Kidney (tissue), 14 donors: ENCODE data around the gene PPCDC. TPM values are rescaled to one million over a fixed set of nuclear protein-coding genes. Genes with fewer than 3 reads are reported as not detected.

ENCODE experiments used
- DNase-seq, 5 donors: peaks; one replicate each; pipeline ENCODE4 v3.0.0-alpha.2; 2013 to 2020
- FAIRE-seq: peaks from 2 replicates; lab custom pipeline; 2012; peaks lifted over from hg19 to GRCh38; lab: Jason Lieb, UNC
- H3K27ac ChIP-seq, 2 donors: one replicate each; pipeline ENCODE4 v1.7.0; 2013; ENCODE audit warnings: low read depth in 2 of 2, low read length in 2 of 2, inconsistent platforms in 1 of 2
- H3K27me3 ChIP-seq: one replicate; pipeline ENCODE4 v1.7.1; 2013; ENCODE audit warnings: low read length, inconsistent platforms; ENCODE audit not compliant: control insufficient read depth, insufficient read depth
- H3K36me3 ChIP-seq, 3 donors: one replicate each; pipeline versions ENCODE4 v1.7.0 to v1.7.1; 2013; ENCODE audit warnings: low read length in 3 of 3, control low read depth in 1 of 3, inconsistent platforms in 1 of 3; ENCODE audit not compliant: insufficient read depth in 3 of 3, control insufficient read depth in 2 of 3
- H3K4me1 ChIP-seq, 3 donors: one replicate each; pipeline versions ENCODE4 v1.7.0 to v1.7.1; 2013; ENCODE audit warnings: low read length in 3 of 3, inconsistent platforms in 1 of 3, low read depth in 1 of 3; ENCODE audit not compliant: control insufficient read depth in 2 of 3, insufficient read depth in 2 of 3
- H3K4me3 ChIP-seq, 3 donors: one replicate each; pipeline versions ENCODE4 v1.7.0 to v1.8.1; 2013; ENCODE audit warnings: low read length in 3 of 3, control low read depth in 1 of 3, inconsistent platforms in 1 of 3
- H3K9ac ChIP-seq, 3 donors: one replicate each; pipeline versions ENCODE4 v1.7.0 to v1.7.1; 2013; ENCODE audit warnings: low read length in 3 of 3, control low read depth in 1 of 3, inconsistent platforms in 1 of 3
- H3K9me3 ChIP-seq, 3 donors: one replicate each; pipeline versions ENCODE4 v1.7.0 to v1.7.1; 2013; ENCODE audit warnings: low read length in 3 of 3, control low read depth in 1 of 3, inconsistent platforms in 1 of 3; ENCODE audit not compliant: control insufficient read depth in 2 of 3, insufficient read depth in 1 of 3
- CTCF ChIP-seq: IDR thresholded peaks from 3 replicates; pipeline ENCODE4 v1.5.1; 2012; ENCODE audit warnings: mild to moderate bottlenecking, moderate library complexity, borderline replicate concordance; ENCODE audit not compliant: insufficient read depth; ENCODE audit errors: extremely low read depth
- intact Hi-C: fragments of 100-400 bp; cut with DNase I; formaldehyde crosslinking; loops from one replicate; pipeline ENCODE4 v1.11.1; 2022
- polyA plus RNA-seq: library from polyadenylated mRNA; stranded (reverse); fragments of 350-450 nt; fragmentation: Illumina TruSeq; extraction: RNeasy Lipid Tissue Mini Kit (QIAGEN cat#74804); gene quantifications from one replicate; pipeline ENCODE4 v1.2.3, GENCODE V29; 2014; ENCODE audit warnings: low read depth, low replicate concordance; ENCODE audit not compliant: insufficient read depth
- total RNA-seq: library from RNA; stranded (reverse); fragmentation: NEBNext Ultra II Directional; extraction: Animal tissue kit (Norgen Biotek cat#: 25700); gene quantifications from one replicate; pipeline ENCODE4 v1.2.1, GENCODE V29; 2021
- donor health status: control.
- donor health status: control.
- donor health status: control.
- donor health status: control.
- donor health status: control.
- donor health status: DM: yes; HTN: yes; CAD: no.
- donor health status: Normal renal cell carcinoma (clear cell type).

Gene PPCDC
- total and polyA plus RNA-seq, 2 donors from 2014 or later = 16.3 to 25.3 TPM

- FAIRE-seq = no peak
- intact Hi-C loops = no loop called here
- H3K4me1 ChIP-seq = no peaks in the 10 kb centered on the region
- H3K27me3 ChIP-seq = no peaks in the 10 kb centered on the region
- no peak overlapping the region for H3K9ac ChIP-seq
- H3K4me3 ChIP-seq = no peak overlapping the region
- no peak overlapping the region for H3K27ac ChIP-seq
- H3K36me3 ChIP-seq = no peaks in the 10 kb centered on the region
- DNase-seq = no peak
- H3K9me3 ChIP-seq = no peaks in the 10 kb centered on the region
- no peak for TF ChIP-seq CTCF
These were observed 45.3 kb upstream of the PPCDC start for GRCh38 chr15:74978077-74978476.

- no peak overlapping the region for H3K9ac ChIP-seq
- no peaks in the 10 kb centered on the region for H3K36me3 ChIP-seq
- intact Hi-C loops = no loop called here
- FAIRE-seq (no peak), DNase-seq (no peak)
- H3K9me3 ChIP-seq = no peaks in the 10 kb centered on the region
- H3K4me1 ChIP-seq = no peaks in the 10 kb centered on the region
- no peak overlapping the region for H3K4me3 ChIP-seq
- no peaks in the 10 kb centered on the region for H3K27me3 ChIP-seq
- TF ChIP-seq CTCF = no peak
- no peak overlapping the region for H3K27ac ChIP-seq
These were observed 44.9 kb upstream of the PPCDC start for GRCh38 chr15:74978503-74978902.

- H3K9ac ChIP-seq = no peak overlapping the region
- H3K9me3 ChIP-seq = no peaks in the 10 kb centered on the region
- FAIRE-seq (no peak), DNase-seq (no peak)
- no peak overlapping the region for H3K4me3 ChIP-seq
- TF ChIP-seq CTCF = no peak
- no peak overlapping the region for H3K27ac ChIP-seq
- no peaks in the 10 kb centered on the region for H3K27me3 ChIP-seq
- no peaks in the 10 kb centered on the region for H3K4me1 ChIP-seq
- intact Hi-C loops = no loop called here
- no peaks in the 10 kb centered on the region for H3K36me3 ChIP-seq
These were observed 41.2 kb upstream of the PPCDC start for GRCh38 chr15:74982183-74982582.

GRCh38 chr15:74983725-74984231, 39.6 kb upstream of the PPCDC start:
- H3K36me3 ChIP-seq = no peaks in the 10 kb centered on the region
- no peaks in the 10 kb centered on the region for H3K4me1 ChIP-seq
- H3K4me3 ChIP-seq = no peak overlapping the region
- FAIRE-seq (no peak), DNase-seq (no peak)
- H3K27me3 ChIP-seq = no peaks in the 10 kb centered on the region
- no peak for TF ChIP-seq CTCF
- intact Hi-C loops = no loop called here
- H3K27ac ChIP-seq = no peak overlapping the region
- no peak overlapping the region for H3K9ac ChIP-seq
- H3K9me3 ChIP-seq = no peaks in the 10 kb centered on the region
